Hepatocyte (in vitro differentiated cells): ENCODE measurements around the gene DDX1. TPM values are rescaled to one million over a fixed set of nuclear protein-coding genes. Genes with fewer than 3 reads are reported as not detected.
A peak's percentile ranks its signal among the peaks of the same experiment; 100 is the strongest.

Experiments used
- DNase-seq: peaks from one replicate; pipeline ENCODE4 v3.0.0-alpha.2; 2016; ENCODE audit warnings: low spot score
- H2AFZ ChIP-seq: fragments of 200-600 bp; sonication (generic); 2 replicates; pipeline ENCODE4 v1.6.0; 2016; ENCODE audit warnings: antibody characterized with exemption, mild to moderate bottlenecking
- H3K27ac ChIP-seq: fragments of 200-600 bp; sonication (generic); 2 replicates; pipeline ENCODE4 v1.5.1; 2016; ENCODE audit warnings: mild to moderate bottlenecking
- H3K27me3 ChIP-seq: fragments of 200-600 bp; sonication (generic); 2 replicates; pipeline ENCODE4 v1.6.1; 2016
- H3K36me3 ChIP-seq: fragments of 200-600 bp; sonication (generic); replicated peaks from 2 replicates; pipeline ENCODE4 v1.5.1; 2016; ENCODE audit warnings: low read depth; ENCODE audit not compliant: insufficient read depth
- H3K4me1 ChIP-seq: fragments of 200-600 bp; sonication (generic); 2 replicates; pipeline ENCODE4 v1.5.1; 2016; ENCODE audit warnings: mild to moderate bottlenecking, moderate library complexity; ENCODE audit not compliant: insufficient read depth
- H3K4me2 ChIP-seq: fragments of 200-600 bp; sonication (generic); 2 replicates; pipeline ENCODE4 v1.6.0; 2016
- H3K4me3 ChIP-seq: fragments of 200-600 bp; sonication (generic); 2 replicates; pipeline ENCODE4 v1.5.1; 2016; ENCODE audit warnings: mild to moderate bottlenecking
- H3K79me2 ChIP-seq: fragments of 200-600 bp; sonication (generic); 2 replicates; pipeline ENCODE4 v1.6.0; 2017; ENCODE audit warnings: mild to moderate bottlenecking
- H3K9me2 ChIP-seq: fragments of 200-600 bp; sonication (generic); replicated peaks from 2 replicates; pipeline ENCODE4 v1.6.0; 2017; ENCODE audit warnings: mild to moderate bottlenecking; ENCODE audit not compliant: insufficient read depth
- H3K9me3 ChIP-seq: fragments of 200-600 bp; sonication (generic); 2 replicates; pipeline ENCODE4 v1.5.1; 2016; ENCODE audit warnings: low read depth, mild to moderate bottlenecking
- H4K20me1 ChIP-seq: fragments of 200-600 bp; sonication (generic); 2 replicates; pipeline ENCODE4 v1.6.0; 2016; ENCODE audit warnings: mild to moderate bottlenecking; ENCODE audit not compliant: insufficient read depth, poor library complexity, severe bottlenecking
- EZH2 ChIP-seq: fragments of 200-600 bp; sonication (generic); IDR thresholded peaks from 2 replicates; pipeline ENCODE4 v1.6.1; 2016; ENCODE audit warnings: antibody characterized with exemption, mild to moderate bottlenecking, borderline replicate concordance
- EZH2phosphoT487 ChIP-seq: fragments of 200-600 bp; sonication (generic); IDR thresholded peaks from one replicate; pipeline ENCODE4 v1.6.1; 2018; ENCODE audit warnings: antibody characterized with exemption, mild to moderate bottlenecking, low read depth, moderate library complexity; ENCODE audit not compliant: unreplicated experiment, severe bottlenecking
- WGBS: methylation state at CpG from one replicate; pipeline ENCODE4 v1.1.6; 2016; ENCODE audit warnings: low lambda C conversion rate; ENCODE audit errors: missing lambda C conversion rate; 5-methylcytosine and 5-hydroxymethylcytosine counted together
- polyA plus RNA-seq: library from polyadenylated mRNA; unstranded; fragments of >200 nt; fragmentation: Nextera tagmentation; extraction: Ambion mirVana; gene quantifications from 2 replicates; pipeline ENCODE4 v1.2.1, GENCODE V29; 2016
- total RNA-seq: library from RNA; depleted of rRNA; stranded (reverse); fragments of >200 nt; gene quantifications from 2 replicates; pipeline ENCODE4 v1.2.3, GENCODE V29; 2014
- TF ChIP-seq, protein P1 (sequence below): fragments of 200-600 bp; sonication (generic); IDR thresholded peaks from 2 replicates; pipeline ENCODE4 v1.5.1; 2016; ENCODE audit warnings: antibody characterized with exemption, mild to moderate bottlenecking; ENCODE audit not compliant: poor library complexity

The DDX1 gene
- total and polyA plus RNA-seq, 2 experiments from 2014 or later: 70.2 to 76.2 TPM

DNA sequence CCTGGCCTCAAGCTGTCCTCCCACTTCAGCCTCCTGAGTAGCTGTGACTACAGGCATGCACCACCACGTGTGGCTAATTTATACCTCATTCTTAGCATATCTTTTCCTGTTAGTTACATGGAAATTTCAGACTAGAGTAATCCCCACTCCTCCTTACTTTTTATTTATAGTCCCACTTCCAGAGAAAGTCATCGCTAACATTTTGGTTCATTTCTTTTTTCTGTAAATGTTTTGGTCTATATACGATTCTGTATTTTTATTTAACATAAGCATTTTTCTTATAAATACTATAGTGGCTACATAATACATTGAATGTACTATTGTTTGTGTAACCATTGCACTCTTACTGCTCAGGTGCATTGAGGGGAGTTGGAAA lies 42.3 kb downstream of the DDX1 start:
- peaks cover 3% of the 10 kb centered on the region for H3K36me3 ChIP-seq
- H3K4me3 ChIP-seq: no peak overlapping the region
- TF ChIP-seq EZH2phosphoT487: no peak
- TF ChIP-seq EZH2: no peak
- TF ChIP-seq, protein P1, sequence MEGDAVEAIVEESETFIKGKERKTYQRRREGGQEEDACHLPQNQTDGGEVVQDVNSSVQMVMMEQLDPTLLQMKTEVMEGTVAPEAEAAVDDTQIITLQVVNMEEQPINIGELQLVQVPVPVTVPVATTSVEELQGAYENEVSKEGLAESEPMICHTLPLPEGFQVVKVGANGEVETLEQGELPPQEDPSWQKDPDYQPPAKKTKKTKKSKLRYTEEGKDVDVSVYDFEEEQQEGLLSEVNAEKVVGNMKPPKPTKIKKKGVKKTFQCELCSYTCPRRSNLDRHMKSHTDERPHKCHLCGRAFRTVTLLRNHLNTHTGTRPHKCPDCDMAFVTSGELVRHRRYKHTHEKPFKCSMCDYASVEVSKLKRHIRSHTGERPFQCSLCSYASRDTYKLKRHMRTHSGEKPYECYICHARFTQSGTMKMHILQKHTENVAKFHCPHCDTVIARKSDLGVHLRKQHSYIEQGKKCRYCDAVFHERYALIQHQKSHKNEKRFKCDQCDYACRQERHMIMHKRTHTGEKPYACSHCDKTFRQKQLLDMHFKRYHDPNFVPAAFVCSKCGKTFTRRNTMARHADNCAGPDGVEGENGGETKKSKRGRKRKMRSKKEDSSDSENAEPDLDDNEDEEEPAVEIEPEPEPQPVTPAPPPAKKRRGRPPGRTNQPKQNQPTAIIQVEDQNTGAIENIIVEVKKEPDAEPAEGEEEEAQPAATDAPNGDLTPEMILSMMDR: no peak
- H3K4me2 ChIP-seq: no peak overlapping the region
- no peaks in the 10 kb centered on the region for H3K27me3 ChIP-seq
- H3K27ac ChIP-seq: no peak overlapping the region
- peaks cover 3% of the 10 kb centered on the region for H3K4me1 ChIP-seq
- no peak for DNase-seq
- H2AFZ ChIP-seq: no peak overlapping the region
- no peaks in the 10 kb centered on the region for H3K79me2 ChIP-seq
- H4K20me1 ChIP-seq: no peaks in the 10 kb centered on the region
- no peaks in the 10 kb centered on the region for H3K9me2 ChIP-seq
- WGBS: 89% methylated on average over 3 of the region's 3 CpGs
- H3K9me3 ChIP-seq: no peaks in the 10 kb centered on the region

DNA sequence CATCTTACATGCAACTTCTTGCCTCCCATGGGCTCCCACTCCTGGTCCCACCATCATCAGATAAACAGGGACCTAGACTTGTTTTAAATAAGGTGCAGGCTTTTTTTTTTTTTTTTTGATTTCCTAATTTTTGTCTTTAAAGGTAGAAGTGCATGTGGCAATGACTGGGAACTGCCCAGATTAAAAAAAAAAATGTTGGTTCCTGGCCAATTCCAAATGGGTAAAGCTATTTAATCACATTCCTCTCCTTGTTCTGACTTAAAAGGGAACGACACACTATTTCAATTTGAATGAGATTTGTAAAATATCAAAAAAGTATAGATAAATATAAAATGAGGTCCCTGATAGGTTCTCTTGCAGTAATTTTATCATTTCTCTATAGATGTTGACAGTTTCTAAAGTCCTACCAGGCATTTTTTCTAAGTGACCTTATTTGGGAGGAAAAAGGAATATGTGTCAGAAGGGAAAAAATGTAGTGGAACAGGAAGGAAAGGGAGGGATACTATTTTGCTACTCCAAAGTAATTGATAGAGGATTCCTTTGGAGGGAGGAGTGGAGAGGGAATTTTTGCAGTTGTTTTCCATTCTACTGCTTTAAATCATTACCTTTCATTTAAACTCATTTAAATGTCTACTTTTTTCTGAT lies 43.3 kb downstream of the DDX1 start:
- WGBS: 81% methylated on average over 1 of the region's 1 CpG

DNA sequence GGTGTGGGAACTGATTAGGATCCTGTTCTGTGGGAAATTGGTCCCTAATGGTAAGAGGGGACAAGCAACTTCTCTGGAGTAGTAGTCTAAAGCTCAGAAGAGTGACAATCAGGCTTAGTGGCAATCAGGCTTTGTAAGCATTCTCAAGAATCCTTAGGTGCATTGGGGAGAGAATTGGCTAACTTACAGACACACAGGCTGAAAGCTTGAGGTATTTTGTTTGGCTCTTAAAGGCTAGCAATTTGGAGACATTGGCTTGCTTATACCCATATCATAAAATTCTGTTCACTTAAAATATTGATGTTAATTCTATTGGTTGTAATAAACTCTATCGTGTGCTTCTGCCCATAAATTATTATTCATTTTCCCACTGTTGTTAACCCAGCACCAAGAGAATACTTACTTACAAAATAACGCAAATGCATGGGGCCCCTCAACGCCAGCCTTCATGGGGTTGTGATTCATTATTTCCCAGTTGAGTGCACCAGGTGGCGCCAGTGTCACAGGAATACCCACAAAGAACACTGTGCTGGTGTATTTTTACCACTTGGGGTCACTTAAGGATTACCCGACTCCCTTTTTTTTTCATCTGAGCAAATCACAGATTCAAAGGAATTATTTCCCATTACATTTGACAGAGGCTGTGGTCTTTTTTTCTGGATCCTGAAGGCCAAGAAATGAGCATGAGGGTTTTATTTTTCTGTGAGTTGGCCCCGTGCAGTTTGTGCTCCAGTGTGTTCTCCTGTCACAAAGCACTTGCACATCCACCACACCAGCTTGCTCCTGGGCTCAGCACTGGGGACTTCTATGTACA lies 45.5 kb downstream of the DDX1 start:
- Histone ChIP-seq H3K27me3 (no peaks in the 10 kb centered on the region), H4K20me1 (no peaks in the 10 kb centered on the region), H3K4me1 (peaks cover 3% of the 10 kb centered on the region), H3K4me2 (no peak overlapping the region), H3K36me3 (no peaks in the 10 kb centered on the region), H3K9me2 (no peaks in the 10 kb centered on the region), H2AFZ (no peak overlapping the region), H3K79me2 (no peaks in the 10 kb centered on the region), H3K9me3 (peaks cover 6% of the 10 kb centered on the region), H3K4me3 (no peak overlapping the region), H3K27ac (no peak overlapping the region)
- 16% methylated on average over 6 of the region's 6 CpGs for WGBS
- peak; percentile 83 for DNase-seq
- no peak for TF ChIP-seq EZH2
- TF ChIP-seq, protein P1: peak; percentile 98

More for the DNA sequence above, 43.3 kb downstream of the DDX1 start:
- no peak for DNase-seq
- H3K27ac ChIP-seq: peak overlapping the region; percentile 29
- no peaks in the 10 kb centered on the region for H3K36me3 ChIP-seq
- no peaks in the 10 kb centered on the region for H3K9me2 ChIP-seq
- H3K9me3 ChIP-seq: no peaks in the 10 kb centered on the region
- H3K4me1 ChIP-seq: peaks cover 3% of the 10 kb centered on the region
- no peaks in the 10 kb centered on the region for H4K20me1 ChIP-seq
- H3K79me2 ChIP-seq: no peaks in the 10 kb centered on the region
- no peak overlapping the region for H3K4me3 ChIP-seq
- TF ChIP-seq, protein P1: no peak
- TF ChIP-seq EZH2phosphoT487 (no peak), EZH2 (no peak)
- H2AFZ ChIP-seq: no peak overlapping the region
- no peak overlapping the region for H3K4me2 ChIP-seq
- no peaks in the 10 kb centered on the region for H3K27me3 ChIP-seq
